ENCODE measurements around the gene PKD1L1.

The PKD1L1 gene

DNA sequence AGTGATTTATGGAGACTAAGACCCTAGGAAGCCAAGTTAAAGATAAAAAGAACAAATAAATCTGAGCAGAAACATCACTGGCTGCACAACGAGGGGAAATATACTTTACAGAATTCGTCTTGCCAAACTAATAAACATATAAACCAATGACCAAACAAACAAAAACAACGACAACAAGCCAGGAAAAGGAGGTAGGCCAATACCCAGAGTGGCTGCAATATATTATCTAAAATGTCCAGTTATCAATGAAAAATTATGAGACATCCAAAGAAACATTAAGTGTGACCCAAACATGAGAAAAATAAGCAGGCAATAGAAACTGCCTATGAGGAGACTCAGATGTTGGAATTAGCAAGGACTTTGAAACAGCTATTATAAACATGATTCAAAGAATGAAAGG is 81.0 kb downstream of the PKD1L1 start:
- DNase-seq, result no peak

DNA sequence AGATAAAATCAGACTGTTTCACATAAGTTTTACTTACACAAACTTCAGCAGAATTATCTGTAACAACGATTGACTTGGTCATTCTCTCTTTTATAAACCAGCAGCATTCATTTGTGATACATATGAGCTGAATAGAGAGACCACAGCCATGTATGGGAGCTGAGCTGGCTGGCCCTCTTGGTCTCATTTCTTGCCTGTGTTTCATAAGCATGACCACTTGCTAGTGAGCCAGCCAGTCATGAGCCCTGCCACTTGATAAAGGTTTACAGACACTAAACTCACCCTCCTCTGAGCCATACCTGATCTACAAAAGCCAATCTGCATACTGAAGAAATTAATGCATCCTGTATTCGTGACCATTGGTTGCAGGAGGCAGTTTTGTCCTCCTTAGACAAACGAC is 82.1 kb downstream of the PKD1L1 start:
- no peak for DNase-seq

DNA sequence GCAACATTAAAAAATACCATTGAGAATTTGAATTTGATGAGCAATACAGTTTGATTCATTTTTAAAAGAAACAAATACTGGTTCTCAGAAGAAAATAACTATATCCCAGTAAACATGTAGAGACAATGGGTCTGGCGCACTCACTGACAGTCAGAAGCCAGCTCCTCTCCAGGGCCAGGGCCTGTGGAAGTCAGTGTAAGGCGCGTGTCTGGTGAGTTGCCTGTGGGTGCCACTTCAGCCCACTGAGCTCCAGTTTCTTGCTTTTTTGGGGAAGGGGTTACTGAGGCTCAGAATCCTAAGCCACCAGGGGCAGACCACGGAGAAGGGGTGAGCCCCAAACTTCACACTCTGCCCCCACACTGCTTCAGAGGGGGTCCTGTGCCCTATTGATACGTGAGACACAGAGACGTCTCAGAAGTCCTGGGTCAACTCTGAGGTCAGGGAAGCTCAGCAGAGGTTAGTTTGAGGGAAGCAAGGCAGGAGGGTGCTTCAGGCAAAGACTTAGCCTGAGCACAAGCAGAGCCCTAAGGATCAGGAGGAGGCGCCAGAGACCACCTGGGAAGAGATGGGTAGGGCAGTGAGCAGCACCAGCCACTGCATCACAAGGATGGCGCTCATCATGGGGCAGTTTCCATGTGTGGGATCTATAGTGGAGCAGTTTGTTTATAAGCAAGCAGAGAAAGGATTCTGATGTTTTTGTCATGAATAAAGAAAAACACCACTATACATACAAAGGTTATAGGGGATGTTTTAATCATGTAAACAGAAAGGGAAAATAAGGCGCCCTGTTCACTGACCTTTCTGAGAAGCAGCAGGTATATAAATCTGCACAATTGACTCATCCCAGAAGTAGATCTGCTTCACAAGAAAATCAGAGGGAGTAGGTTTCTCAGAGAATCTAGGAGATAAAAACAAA is 95.7 kb downstream of the PKD1L1 start:
- peak; percentile 15 for DNase-seq

DNA sequence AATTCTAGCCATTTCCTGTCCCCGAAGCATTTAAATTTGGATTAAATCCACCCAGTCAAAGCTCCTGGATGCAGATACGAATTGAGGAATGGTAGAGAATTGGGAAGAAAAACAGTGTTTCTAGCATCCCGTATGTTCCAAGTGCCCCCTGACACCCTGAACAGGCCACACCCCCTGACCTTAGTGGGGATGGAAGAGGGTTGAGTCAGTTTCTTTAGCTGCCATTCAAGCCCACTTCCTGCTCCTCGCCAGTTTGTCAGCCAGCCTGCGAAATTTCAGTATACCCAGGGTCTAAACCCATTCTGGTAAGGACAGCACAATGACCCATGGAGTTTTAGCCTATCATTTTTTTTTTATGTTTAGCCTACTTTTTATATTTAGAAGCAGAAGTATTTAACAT is 101.1 kb downstream of the PKD1L1 start:
- DNase-seq, result no peak

DNA sequence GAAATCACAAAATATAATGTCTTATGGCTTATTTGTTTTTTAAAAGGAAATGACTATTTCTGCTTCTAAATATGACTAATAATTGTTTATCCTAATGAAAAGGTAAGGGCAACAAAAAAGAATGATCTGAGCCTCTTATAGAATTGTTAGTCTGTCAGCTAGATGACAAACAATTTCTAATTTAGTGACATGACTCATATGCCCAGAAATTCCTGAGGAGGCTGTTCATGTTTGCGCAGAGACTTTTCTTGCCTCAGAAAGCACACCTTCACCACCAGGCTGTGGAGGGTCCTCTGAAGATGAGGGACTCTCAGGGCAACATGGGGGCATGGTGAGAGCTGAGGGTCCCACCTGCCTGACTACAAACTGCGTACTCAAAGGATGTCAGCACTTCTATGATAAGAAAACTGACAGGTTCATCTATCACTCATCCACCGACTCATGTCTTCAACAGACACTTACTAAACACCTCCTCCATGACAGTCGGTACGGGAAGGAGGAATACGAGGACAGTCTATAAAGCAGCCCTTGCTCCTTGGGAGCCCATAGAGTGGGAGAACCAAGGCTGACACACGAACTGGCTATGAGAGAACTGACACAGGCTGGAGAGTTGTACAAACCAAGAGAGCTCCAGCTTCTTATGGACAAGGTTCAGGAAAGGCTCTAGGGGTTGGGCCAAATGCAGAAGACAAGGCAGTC is 102.0 kb downstream of the PKD1L1 start:
- DNase-seq, result no peak

DNA sequence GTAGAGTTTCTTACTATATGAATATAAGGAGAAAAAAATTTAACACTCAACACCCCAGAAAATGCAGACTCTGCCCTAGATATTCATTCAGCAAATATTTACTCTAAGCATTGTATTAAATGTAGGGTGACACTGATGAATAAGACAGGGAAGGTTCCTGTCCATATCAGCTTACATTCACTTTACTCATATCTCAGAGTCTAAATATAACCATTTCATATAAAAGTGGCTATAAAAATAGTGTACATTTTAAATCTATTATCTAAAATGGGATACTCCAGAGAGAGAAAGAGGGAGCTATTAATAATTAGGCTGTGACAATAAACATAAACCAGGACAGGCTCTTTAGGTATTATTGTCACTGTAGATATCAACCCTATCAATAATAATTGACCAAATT is 104.0 kb downstream of the PKD1L1 start:
- DNase-seq, result no peak

DNA sequence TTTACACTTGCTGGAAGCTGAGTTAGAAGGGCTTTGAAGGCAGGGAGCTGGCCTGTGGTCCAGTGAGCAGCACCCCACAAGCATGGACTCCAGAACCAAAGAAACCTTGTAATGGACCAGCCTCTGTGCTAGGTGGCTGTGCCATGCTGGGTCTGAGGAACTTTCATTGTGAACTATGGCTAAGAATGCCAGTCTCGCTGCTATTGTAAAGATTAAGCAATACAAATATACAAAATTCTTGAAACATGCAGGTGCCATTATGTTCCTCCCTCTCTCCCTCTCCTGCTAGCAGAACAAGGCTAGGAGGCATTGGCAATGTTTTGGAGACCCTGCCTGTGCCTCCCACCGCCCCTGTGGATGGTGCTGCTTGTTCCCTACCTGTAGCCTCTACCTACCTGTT is 105.0 kb downstream of the PKD1L1 start:
- DNase-seq, result no peak

DNA sequence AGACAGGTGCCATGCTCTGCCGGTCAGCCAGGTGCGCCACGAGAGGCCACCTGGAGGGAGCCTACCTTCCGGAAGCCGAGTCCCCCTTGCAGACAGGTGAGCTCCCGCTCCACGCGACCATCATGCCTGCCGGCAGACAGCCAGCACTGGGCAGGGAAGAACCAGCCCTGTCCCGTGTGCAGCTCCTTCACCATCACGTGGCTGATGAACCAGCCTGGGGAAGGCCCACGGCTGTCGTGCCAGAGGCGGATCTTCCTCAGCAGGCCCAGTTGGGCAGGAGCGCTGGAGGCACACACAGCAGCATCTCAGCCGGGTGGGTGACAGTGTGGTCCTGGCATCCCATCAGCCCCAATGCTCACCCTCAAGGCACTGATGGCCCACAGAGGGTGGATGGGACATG is 108.9 kb downstream of the PKD1L1 start:
- no peak for DNase-seq

DNA sequence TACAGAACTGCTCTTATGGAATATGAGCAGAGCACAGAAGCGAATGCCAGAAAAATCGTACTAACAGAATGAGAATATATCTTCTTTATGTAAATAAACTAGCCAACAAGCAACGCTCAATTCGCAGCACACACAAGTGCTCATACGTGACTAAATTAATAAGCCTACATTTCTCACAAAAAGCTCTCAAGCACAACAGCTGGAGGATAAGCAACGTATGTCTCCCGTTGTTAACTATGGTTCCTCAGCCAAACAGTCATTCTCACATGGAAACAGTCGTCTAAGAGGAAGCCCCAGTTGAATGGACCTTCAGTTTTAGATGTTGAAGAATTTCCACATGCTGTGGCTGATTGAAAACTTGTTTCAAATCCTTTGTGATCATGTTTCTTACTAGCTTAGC is 110.4 kb downstream of the PKD1L1 start:
- no peak for DNase-seq

DNA sequence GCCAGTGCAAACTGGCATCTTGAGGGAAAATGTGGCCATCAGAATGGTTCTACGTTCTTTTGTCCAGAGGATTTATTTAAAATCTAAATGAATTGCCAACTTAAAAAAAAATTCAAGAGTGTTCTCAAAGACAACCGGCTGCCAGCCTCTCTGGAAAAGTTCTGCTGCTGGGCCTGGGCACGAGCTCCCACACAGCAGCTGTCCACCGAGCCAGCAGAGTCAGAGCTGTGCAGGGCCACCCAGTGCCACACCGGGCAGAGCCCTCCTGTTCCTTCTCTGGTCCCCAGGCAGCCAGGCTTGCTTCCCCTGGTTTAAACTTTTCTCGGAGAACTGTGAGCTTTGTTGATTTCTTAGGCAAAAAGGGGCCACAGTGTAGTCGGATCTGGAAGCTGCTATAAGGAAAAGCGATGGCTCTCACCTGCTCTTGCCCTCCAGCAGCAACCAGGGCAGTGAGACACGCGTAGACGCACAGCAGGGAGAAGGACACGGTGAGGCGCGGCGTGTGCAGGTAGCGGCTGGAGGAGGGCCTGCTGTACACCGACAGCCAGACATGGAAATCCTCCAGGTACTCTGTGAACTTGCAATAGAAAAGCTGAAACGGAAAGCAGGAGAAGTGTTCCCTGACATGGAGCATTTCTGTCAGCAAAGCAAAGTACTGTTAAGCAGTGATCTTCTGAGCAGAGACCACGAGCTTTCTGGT is 111.6 kb downstream of the PKD1L1 start:
- no peak for DNase-seq

DNA sequence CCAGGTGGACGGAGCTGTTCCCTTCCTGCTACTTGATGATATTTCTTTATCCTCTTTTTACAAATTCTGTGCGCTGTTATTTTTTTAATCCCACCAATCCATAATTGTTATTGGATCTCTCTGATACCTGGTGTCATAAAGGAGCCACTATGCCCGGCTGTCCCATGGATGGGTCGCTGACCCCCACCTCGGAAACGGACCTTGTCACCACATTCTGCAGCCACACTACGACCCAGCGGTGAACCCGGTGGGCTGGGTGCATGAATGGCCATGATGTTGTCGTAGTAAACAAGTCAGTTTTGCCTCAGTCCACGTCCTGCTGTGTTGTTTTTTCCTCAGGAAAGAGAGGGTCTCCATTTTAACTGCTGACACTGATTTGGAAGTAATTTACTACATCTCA is 112.2 kb downstream of the PKD1L1 start:
- no peak for DNase-seq

DNA sequence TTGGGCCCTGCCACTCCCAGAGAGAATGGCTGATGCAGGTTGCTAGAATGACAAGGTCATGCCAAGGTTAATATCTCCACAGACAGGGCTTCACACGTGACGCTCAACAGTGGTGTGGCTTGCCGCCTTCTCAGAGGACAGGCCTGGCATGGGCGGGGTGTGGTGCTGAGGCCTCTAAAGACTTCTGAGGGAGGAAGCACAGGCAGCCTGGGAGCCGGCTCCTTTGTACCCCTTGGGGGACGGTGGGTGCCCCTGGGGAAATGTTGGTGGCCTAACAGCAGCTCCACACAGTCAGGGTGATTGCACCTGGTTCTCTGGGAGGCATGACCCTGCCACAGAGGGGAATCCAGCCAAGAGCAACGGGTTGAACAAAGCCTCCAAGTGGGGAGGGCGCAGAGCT is 115.1 kb downstream of the PKD1L1 start:
- DNase-seq, result no peak

DNA sequence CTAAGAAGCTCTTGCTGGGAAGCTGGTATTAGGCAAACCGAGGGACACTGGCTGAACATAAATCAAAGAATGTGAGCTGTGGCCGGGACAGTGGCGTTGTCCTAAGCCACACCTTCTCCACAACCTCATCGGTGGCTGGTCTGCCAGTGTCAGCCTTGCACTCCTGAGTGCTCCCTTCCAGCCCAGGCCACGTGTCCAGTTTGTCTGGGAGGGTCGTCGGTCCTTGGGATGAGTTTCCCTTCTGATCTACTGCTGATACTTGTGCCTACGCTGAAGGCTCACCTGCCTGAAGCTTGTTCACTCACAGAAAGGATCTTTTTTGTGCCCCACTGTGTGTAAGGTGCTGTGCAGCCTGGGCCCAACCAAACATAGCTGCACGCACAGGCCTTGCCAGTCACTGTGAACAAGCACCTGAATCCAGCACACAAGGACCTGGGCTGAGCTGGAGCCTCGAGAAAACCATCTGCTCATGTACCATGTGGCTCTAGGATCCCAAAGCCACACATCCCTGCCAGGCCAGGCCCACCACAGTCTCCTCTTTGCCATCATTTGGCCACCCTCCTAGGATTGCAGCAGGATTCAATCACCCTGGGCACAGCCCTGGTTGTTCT is 116.1 kb downstream of the PKD1L1 start:
- no peak for DNase-seq

DNA sequence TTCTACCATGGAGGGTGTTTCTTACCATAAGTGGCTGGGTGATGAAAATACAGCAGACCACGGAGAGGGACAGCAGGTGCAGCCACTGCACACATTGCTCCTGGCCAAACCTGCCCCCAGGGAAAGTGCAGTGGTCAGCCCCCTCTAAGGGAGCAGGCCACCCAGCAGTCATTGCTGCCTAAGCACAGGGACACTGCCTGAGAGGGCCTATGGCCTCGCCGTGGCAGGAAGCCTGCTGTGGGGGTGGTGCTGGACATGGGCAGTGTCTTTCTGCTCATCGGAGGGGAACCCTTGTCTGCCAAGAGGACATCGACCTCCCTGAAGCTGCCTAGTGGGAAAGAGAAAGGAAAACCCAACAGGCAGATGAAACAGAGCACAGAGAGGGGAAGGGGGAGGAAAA is 118.3 kb downstream of the PKD1L1 start:
- no peak for DNase-seq

DNA sequence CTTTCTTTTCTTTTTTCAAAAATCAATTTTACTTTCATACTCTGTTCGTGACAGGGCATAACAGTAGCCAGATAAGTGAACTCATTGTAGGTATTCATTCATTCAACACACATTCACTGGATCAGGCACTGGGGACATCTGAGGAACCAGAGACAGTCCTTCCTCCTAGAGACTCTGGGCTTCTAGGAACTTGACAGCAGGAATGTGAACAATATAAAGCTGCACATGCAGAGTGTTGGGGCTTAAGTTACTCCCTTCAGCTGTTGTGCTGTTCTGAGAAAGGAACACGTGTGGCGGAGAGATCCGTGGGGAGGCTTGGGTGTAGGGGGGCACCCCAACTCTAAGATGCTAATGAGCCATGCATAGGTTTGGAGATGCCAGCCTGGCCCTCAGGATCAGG is 120.4 kb downstream of the PKD1L1 start:
- DNase-seq, result no peak

DNA sequence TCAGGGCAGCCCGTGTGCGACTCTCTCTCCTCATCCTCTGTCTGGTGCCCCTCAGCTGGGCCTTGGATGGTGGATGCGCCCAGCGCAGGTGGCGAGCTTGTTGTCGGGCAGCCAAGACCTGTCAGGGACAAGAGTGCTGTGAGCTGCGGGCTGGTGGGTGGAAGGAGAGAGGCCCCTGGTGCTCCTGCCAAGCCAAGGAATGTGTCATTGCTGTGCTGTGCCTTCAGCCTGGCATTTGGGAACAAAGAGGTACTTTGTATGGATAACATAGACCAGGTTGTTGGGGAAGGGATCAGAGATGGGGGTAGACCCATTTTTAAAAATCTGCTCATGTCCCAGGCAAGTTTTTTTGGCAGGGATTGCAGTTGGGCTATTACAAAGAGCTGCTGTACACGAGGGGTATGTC is 120.9 kb downstream of the PKD1L1 start:
- DNase-seq, result no peak

DNA sequence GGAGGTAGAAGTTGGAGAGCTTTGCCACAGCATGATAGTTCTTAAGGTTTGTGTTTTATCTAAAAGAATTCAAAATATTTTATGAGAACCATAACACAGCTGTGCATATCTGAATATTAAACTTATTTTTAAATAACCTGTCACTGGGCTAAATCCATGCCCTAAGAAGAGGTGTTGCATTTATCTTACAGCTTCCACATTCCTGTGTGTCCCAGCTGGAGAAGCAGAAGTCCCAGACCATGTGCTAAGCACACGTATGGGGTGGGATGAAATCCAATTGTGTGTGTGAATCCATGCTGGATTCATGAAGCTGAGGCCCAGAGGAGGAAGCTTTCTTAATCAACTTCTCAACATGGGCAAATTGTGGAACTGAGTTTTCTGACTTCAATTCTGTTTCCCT is 121.5 kb downstream of the PKD1L1 start:
- DNase-seq, result no peak

DNA sequence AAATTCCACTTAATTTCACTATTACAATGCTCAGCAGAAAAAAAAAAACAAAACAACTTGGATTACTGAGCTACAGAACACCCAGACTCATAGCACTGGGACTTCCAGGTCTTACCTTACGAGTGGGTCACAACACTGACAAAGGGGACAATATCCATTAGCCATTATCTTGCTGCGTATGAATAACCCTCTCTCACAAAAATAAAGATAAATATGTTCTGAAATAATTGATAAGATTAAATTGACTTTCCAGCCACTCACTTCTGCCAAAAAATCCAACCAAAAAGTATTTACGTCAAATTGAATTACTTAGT is 128.7 kb downstream of the PKD1L1 start:
- no peak for DNase-seq

DNA sequence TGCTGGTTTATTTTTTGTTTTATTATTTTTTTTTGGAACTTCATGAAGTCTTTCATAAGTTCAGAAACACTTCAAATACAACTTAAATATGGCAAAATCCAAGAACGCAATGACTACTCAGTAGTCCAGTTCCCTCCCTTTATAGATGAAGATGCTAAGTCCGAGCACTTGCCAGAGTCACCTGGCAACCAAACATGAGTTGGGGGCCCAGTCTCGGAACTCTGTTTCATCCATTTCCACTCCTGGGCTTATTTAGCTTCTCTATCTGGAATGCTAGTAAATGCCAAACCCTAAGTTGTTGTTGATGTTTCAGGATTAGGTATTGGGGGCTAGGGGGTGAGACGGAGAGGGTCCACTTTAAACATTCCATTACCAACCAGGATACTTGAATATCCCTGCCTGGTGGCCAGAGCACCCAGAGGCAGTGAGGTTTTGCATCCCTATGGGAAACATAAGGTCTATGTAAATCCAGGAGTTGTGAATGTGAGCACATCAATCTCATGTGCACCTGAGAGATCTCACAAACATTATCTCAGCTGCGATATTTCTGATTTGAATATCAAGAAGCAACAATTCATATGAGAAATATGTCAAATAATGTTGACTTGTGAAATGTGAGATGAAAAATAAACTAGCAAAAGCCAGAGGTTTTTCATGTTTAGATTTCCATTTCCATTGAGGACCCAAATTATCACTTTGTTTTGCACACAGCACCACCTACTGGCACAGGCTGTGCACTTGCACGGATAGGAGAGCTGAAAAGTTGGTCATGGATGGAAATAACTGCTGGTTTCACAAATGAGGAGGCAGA is 129.3 kb downstream of the PKD1L1 start:
- peak; percentile 73 for DNase-seq

DNA sequence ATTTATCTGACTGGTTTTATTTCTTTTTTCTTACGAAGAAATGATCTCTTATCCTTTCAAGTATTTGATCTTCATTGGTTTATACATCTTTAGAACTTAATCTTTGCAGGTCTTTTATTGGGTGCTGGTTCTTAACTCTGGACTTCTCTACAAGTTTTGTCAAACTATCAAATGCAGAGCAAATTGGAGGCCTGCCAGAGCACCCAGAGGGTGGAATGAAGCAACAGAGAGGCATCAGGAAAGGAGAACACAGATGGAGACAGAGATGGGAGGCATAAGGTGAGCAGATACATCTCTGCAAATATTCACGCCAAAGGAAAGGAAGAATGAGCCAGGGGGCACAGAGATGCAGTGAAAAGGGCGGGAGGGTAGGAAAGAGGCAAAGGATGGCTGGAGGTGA is 130.3 kb downstream of the PKD1L1 start:
- no peak for DNase-seq

DNA sequence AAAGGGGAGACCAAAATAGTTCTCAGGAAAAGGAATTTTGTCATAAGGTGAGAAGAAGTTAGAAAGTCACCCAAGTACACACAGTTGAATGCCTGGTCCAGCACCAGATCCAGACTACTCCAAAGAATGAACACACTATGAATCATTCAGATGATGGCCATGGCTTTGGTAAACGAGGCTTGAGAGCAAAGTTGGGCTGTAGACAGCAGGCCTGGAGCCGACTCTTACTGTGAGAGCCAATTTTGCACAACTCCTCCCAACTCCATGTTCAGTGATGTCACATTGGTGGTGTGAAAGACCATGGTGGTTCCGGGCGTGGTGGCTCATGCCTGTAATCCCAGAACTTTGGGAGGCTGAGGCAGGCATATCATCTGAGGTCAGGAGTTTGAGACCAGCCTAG is 131.6 kb downstream of the PKD1L1 start:
- DNase-seq, result no peak

DNA sequence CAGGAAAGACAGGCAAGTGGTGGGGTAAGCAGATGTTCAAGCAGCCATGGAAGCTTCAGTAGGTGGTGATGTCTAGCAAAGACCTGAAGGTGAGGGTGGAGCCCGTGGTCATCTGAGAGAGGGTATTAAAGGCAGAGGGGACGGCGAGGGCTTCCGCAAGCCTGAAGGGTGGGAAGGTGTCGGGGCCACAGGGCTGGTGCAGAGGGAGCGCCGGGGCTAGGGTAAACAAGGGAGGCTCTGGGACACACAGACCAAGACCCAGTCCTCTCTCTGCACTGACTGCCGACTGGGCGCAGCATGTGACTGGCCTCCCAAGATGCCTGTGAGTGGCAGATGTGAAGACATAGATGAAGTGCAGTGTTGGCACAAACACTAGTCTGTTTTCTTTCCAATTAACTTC is 132.4 kb downstream of the PKD1L1 start:
- DNase-seq, result no peak

All from RPMI8226 (cell line).